ENCODE data around the gene UBE2C.

UBE2C gene

DNA sequence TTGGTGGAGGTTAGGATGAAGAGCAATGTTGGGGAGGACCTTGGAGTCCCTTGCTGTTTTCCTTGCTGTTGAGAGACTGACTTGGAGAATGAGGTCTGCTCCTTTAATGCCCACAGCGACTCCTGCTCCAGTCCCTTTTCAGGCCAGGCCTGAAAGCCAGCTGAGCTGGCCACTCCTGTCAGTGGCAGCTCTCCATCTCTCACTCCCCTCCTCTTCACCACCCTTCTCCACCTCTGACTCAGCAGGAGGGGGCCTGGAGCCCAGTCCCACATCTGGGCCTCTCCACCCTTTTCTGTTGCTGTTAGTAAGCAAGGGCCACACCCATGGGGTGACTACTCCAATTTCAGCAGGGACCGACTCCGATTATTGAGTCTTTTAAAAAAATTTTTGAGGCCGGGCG is 23.4 kb downstream of the UBE2C start:
- no peak for DNase-seq (ENCODE audit: extremely low read depth, insufficient read length)
- peaks cover under 1% of the 10 kb centered on the region; the same call in 1 of the 2 replicates for H3K36me3 ChIP-seq (ENCODE audit: control insufficient read depth, insufficient read depth, low read length)
- TF ChIP-seq, protein P1, sequence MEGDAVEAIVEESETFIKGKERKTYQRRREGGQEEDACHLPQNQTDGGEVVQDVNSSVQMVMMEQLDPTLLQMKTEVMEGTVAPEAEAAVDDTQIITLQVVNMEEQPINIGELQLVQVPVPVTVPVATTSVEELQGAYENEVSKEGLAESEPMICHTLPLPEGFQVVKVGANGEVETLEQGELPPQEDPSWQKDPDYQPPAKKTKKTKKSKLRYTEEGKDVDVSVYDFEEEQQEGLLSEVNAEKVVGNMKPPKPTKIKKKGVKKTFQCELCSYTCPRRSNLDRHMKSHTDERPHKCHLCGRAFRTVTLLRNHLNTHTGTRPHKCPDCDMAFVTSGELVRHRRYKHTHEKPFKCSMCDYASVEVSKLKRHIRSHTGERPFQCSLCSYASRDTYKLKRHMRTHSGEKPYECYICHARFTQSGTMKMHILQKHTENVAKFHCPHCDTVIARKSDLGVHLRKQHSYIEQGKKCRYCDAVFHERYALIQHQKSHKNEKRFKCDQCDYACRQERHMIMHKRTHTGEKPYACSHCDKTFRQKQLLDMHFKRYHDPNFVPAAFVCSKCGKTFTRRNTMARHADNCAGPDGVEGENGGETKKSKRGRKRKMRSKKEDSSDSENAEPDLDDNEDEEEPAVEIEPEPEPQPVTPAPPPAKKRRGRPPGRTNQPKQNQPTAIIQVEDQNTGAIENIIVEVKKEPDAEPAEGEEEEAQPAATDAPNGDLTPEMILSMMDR (IDR thresholded peaks at IDR 0.05; ENCODE audit: insufficient read depth, low read length, poor library complexity, severe bottlenecking) = no peak
- H3K4me3 ChIP-seq (replicated peaks; ENCODE audit: low read depth, low read length) = no peak overlapping the region
- H3K27me3 ChIP-seq (replicated peaks; ENCODE audit: control insufficient read depth, insufficient read depth, low read length) = no peaks in the 10 kb centered on the region

DNA sequence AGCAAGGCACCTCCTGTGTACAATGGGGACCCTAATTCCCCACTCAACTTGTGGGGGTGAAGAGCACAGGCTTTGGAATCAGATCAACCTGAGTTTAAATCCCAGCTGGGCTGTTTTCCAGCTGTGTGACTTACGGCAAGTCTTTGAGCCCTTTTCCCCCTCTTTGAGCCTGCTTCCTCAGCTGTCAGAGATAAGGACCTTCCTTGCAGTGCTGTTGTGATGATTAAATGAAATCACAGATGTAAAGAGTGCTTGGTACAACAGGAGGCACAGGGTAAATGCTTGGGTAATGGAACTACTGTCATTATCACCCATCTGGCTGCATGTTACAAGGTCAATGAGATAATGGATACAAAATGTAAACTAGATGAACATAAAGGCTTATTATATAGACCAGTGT is 24.4 kb downstream of the UBE2C start:
- no peak for DNase-seq (ENCODE audit: extremely low read depth, insufficient read length)

DNA sequence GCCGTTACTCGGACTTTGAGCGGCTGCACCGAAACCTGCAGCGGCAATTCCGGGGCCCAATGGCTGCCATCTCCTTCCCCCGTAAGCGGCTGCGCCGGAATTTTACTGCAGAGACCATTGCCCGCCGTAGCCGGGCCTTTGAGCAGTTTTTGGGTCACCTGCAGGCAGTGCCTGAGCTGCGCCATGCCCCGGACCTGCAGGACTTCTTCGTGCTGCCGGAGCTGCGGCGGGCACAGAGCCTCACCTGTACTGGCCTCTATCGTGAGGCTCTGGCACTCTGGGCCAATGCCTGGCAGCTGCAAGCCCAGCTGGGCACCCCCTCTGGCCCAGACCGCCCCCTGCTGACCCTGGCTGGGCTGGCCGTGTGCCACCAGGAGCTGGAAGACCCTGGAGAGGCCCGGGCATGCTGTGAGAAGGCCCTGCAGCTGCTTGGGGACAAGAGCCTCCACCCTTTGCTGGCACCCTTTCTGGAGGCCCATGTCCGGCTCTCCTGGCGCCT is 28.3 kb downstream of the UBE2C start:
- TF ChIP-seq, protein P1 (IDR thresholded peaks at IDR 0.05; ENCODE audit: insufficient read depth, low read length, poor library complexity, severe bottlenecking) = no peak
- Histone ChIP-seq H3K4me3 (replicated peaks; ENCODE audit: low read depth, low read length) (no peak overlapping the region), H3K27me3 (replicated peaks; ENCODE audit: control insufficient read depth, insufficient read depth, low read length) (no peaks in the 10 kb centered on the region), H3K36me3 (ENCODE audit: control insufficient read depth, insufficient read depth, low read length) (peaks cover 14% of the 10 kb centered on the region)
- DNase-seq (ENCODE audit: extremely low read depth, insufficient read length) = no peak

More for the DNA sequence above, 24.4 kb downstream of the UBE2C start:
- Histone ChIP-seq H3K36me3 (ENCODE audit: control insufficient read depth, insufficient read depth, low read length) (peaks cover 5% of the 10 kb centered on the region; the same call in 1 of the 2 replicates), H3K4me3 (replicated peaks; ENCODE audit: low read depth, low read length) (no peak overlapping the region), H3K27me3 (replicated peaks; ENCODE audit: control insufficient read depth, insufficient read depth, low read length) (no peaks in the 10 kb centered on the region)
- TF ChIP-seq, protein P1 (IDR thresholded peaks at IDR 0.05; ENCODE audit: insufficient read depth, low read length, poor library complexity, severe bottlenecking) = no peak

DNA sequence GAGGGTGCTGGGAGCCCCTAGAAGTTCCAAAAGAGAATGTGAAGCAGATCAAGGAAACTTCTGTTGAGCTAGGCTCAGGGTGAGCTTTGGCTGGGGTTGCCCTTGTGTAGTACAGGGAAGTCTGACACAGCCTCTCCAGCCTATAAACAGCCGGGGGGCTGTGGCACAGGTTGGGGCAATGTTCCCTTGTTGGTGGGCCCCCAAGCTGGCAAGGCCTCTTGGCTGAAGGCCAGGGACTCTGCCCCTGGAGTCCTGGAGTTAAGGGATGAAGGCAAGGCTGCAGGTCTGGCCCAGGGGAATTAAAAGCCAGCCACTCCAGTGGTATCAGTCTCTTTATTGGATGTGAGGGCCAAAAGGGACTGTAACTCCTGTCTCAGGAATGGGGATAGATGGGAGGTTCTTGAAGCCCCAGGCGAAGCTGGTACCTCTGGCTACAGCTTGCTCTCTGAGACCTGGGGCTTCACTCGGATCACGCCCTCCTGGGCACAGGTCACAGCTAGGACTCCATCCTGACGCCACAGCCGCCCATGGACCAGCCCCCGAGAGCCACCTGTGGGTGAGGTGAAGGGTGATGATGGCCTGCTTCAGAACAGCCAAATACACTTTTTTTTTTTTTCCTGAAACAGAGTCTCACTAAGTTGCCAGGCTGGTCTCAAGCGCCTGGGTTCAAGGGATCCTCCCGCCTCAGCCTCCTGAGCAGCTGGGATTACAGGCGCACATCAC is 29.1 kb downstream of the UBE2C start:
- DNase-seq (ENCODE audit: extremely low read depth, insufficient read length) = no peak
- Histone ChIP-seq H3K36me3 (ENCODE audit: control insufficient read depth, insufficient read depth, low read length) (peaks cover 14% of the 10 kb centered on the region), H3K4me3 (replicated peaks; ENCODE audit: low read depth, low read length) (no peak overlapping the region), H3K27me3 (replicated peaks; ENCODE audit: control insufficient read depth, insufficient read depth, low read length) (no peaks in the 10 kb centered on the region)
- TF ChIP-seq, protein P1 (IDR thresholded peaks at IDR 0.05; ENCODE audit: insufficient read depth, low read length, poor library complexity, severe bottlenecking) = no peak

DNA sequence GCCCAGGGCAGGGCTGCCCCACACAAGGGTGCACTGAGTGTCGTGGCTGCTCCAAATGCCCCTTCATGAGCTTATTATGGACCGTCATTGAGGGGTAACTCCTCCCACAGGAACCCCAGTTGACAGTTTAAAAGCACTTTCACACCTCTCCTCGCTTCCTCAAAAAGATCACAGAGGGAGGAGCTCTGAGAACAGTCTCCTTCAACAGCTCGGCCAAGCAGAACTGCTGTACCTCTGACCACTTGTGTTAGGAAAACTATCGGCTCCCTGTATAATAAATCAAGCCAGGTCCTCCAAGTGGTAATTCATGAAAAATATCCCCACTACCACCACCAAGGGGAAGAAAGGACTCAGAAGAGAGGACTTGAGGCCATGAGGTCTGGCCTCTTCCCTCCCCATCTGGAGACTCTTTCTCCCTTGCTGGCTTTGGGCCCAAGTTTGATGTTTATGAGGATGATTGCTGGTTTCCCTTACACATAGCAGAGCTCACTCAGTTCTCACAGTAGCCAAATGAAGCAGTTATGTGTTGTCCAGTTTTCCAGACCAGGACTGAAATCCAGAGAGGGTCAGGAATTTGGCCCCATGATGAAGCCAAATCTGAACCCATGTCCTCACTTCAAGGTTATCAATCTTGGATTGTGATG is 29.8 kb downstream of the UBE2C start:
- no peak overlapping the region for H3K4me3 ChIP-seq (replicated peaks; ENCODE audit: low read depth, low read length)
- no peak for DNase-seq (ENCODE audit: extremely low read depth, insufficient read length)
- H3K27me3 ChIP-seq (replicated peaks; ENCODE audit: control insufficient read depth, insufficient read depth, low read length) = no peaks in the 10 kb centered on the region
- TF ChIP-seq, protein P1 (IDR thresholded peaks at IDR 0.05; ENCODE audit: insufficient read depth, low read length, poor library complexity, severe bottlenecking) = no peak
- H3K36me3 ChIP-seq (ENCODE audit: control insufficient read depth, insufficient read depth, low read length) = peaks cover 14% of the 10 kb centered on the region
